RPMI7951 (cell line): ENCODE data around the gene HES5. TPM values are rescaled to one million over a fixed set of nuclear protein-coding genes. Genes with fewer than 3 reads are reported as not detected.
"Not testable (repeated sequence)": the region's sequence is repeated elsewhere in the genome, so short reads cannot be mapped to it uniquely, and the experiment has no call there.

Source experiments
- DNase-seq: peaks from one replicate; pipeline ENCODE4 v3.0.0-alpha.2; 2012; ENCODE audit warnings: low read depth
- total RNA-seq: library from RNA; depleted of rRNA; stranded (reverse); fragments of >200 nt; shearing (Covaris generic); gene quantifications from 2 replicates; pipeline ENCODE4 v1.2.3, GENCODE V29; 2014

Gene HES5
- total RNA-seq, 1 experiment from 2014 or later: not detected

GRCh38 chr1:2560299-2561073 lies 30.4 kb upstream of the HES5 start:
- no peak for DNase-seq

GRCh38 chr1:2559509-2560298 lies 29.6 kb upstream of the HES5 start:
- no peak for DNase-seq

GRCh38 chr1:2558861-2559260 lies 28.8 kb upstream of the HES5 start:
- no peak for DNase-seq

- DNase-seq: no peak
Measured at GRCh38 chr1:2558420-2558819, 28.4 kb upstream of the HES5 start.

DNA sequence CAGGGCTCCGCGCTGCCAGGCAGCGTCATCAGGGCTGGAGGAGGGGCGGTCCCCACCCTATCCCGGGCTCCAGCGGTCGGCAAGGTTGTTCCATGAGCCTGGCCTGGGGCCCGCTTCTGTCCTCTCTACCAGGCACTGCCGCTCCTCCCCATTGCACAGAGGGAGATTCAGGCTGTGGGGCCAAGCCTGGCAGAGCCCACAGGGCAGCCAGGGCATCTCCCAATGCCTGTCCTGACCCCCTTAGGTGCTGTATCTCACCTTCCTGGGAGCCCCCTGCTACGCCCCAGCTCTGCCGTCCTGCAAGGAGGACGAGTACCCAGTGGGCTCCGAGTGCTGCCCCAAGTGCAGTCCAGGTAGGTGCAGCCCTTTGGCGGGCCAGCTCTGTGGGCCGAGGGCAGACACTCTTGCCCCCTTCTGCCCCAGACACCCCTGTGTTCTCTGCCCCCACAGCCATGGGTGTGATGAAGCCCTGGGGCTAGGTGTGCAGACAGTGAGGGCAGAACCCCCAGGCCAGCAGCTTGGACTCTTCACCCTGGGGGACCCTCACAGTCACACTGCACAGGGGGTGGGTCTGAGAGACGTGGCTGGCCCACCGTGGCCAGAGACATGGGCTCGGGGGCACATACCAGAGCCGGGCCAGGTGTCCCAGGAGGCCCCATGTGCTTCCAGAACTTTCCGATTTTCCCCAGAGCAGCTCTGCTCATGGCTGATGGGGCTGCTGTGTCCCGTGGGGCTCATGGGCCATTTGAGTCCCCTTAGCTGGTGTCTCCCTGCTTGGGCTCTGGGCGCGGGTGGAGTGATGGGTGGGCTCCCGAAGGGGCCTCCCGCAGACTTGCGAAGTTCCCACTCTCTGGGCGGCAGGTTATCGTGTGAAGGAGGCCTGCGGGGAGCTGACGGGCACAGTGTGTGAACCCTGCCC lies 27.7 kb upstream of the HES5 start:
- DNase-seq: no peak

DNA sequence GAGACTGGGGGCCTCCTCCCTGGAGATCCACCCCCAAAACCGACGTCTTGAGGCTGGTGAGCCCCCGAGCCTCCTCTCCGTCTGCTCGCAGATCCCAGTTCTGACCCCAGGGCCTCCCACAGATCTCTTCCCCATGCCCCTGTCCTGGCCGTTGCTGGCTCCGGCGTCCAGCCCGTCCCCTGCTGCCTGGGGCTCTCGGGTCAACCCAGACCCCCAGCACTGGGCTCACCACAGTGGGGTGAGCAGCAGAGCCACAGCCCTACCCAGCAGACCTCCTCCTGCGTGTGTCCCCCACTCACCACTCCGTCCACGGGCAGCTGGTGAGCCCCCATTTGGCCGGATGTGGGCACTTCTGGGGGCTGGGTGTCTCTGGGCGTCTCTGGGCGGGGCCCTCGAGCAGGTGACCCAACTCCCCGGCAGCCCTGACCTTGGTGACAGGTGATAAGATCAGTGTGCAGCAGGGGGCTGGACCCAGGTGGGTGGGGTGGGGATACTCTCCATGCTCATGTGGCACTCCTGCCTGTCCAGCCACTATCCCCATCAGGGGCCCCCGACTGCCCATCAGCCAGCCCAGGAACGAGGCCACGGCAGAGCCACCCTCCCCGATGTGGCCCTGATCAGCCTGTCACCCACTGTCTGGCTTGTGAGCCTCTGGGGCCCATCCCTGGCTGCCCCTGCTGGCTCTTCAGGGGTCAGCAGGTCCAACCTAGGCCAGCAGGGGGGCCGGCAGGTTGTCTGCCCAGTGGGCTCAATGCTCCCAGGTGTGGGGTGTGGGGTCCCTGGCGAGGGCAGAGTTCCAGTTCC lies 26.8 kb upstream of the HES5 start:
- no peak for DNase-seq

- DNase-seq: peak; percentile 62
Measured at GRCh38 chr1:2556277-2556677, 26.2 kb upstream of the HES5 start, which contains the start of gene TNFRSF14. Gene TNFRSF14, plus strand, starts transcription at chr1:2556371. Its CDS starts 294 bp downstream, at chr1:2556665.

- peak; percentile 64 for DNase-seq
Measured at GRCh38 chr1:2555634-2556276, 25.7 kb upstream of the HES5 start.

DNA sequence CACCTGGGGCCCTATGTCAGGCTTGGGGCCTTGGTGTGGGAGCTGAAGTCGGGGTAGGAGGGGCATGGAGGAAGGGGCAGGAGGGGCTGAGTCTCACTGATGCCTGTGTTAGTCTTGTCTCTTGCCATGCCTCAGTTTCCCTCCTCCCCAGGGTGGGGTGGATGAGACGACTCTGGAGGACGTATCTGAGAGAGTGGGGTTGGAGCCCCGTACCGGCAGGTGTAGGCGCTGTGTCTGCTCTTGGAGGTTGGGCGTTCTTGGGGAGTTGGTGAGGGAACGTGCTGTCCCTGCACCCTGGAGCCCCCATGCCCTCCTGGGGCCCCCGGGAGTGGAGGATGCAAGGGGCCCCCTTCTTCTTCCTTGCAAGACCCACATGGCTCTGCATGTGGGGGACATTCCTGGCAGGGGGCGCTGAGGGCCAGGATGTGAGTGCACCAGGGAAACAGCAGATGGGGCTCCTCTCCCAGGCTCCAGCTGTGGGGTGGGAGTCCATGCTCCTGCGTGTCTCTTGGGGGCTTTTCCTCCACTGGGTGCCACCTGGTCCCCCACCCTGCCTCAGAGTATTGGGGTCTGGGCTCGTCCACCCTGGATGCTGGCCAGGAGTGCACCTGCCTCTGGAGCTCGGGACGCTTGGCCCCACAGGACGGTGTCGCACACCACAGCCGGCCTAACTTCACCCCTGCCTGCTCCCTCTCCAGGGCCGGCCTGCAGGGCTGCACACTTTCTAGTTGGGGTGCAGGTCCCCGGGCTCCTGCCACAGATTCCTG lies 24.7 kb upstream of the HES5 start:
- DNase-seq: peak; percentile 24

DNA sequence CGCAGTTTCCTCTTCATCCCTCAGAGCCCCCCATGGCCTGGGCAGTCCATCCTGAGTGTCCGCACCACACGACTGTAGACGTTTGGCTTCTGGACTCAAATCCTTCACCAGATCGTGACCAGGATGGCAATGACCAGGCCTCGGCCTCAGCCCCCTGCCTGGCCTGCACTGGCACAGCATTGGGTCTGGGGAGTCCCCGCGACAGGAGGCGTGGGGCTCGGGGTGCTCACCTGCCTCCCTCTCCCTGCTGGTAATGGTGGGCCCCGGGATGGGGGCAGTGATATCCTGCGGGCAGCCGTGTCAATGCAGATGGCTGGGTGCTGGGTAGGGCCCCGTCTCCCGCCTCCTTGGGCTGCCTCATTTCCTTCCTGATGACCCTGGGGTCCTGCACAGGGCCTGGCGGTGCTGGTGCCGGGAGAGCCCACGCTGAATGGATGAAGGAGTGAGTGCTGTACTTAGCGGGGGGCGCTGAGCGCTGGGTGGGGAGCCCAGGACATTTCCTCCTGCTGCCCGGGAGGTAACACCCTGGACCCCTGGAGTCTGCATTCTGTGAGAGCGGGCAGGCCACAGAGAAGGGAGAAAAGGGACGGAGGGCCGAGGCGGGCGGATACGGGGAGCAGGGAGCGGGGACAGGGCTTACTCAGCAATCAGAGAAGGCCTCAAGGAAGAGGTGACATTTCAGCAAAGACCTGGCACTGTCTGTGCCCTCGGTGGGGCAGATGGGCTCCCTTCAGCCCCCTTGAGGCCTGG lies 24.0 kb upstream of the HES5 start:
- DNase-seq: no peak

DNA sequence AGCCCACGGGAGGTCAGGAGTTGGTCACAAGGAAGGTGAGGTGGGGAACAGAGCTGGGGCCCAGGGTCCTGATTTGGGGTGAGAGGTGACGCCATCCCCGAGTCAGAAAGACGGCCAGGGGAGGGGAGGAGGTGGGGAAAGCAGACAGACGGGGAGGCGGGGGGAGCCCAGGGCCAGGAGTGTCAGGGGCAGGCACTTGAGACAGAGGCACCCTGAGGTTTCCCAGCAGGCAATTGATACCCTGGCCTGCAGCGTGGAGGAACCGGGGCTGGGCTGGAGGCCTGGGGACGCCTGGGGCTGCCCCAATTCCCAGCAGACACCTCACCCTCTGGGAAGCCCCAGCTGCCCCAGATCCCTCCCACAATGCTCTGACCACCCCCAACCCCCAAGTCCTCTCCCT lies 23.0 kb upstream of the HES5 start:
- DNase-seq: not testable (repeated sequence)

GRCh38 chr1:2552189-2552588 lies 22.1 kb upstream of the HES5 start:
- DNase-seq: no peak

- DNase-seq: not testable (repeated sequence)
Measured at GRCh38 chr1:2551544-2551943, 21.5 kb upstream of the HES5 start.

DNA sequence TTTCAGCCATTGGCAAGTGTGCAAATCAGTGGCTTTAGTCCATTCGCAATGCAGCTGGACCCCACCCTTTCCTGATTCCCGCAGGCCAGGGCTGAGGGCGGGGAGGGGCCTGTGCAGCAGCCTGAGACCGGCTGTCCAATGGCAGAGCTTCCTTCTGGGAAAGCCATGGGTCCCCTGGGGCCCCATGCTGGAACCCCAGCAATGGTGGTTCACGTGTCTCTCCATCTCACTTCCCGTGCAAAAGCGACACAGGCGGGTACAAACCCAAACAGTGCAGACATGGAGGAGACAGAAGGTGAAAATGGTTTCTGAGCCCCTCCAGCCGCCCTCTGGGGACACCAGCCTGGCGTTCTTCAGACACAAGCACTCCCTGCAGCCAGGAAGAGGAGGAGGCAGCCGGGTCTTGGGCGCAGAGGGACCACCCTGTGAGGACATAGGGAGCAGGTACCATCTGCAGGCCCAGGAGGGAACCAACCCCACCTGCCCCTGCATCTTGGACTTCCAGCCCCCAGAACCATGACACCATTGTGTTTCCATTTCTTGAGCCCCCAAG lies 20.3 kb upstream of the HES5 start:
- not testable (repeated sequence) for DNase-seq

GRCh38 chr1:2549367-2550029 lies 19.4 kb upstream of the HES5 start:
- DNase-seq: not testable (repeated sequence)

DNA sequence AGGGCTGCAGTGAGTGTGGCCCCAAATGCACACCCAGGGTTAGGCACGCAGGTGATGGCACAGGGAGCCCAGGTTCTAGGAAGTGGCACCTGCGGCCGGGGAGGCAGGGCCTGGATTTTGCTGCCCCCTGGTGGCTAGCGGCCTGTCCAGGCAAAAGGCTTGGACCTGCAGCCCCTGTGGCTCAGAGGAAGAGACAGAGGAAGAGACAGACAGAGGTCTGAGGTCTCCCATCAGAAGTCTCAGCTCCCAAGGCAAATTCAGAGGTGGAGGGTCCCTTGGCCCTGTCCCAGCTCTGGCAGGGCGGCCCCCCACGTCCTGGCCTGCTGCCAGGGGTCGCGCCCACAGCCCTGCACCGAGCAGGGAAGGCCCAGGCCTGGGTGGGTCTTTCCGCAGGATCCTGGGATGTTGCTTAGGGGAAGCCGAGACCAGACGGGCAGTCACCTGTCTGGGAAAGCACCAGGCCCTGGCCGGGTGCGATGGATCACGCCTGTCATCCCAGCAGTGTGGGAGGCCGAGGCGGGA lies 18.1 kb upstream of the HES5 start:
- peak; percentile 66 for DNase-seq

GRCh38 chr1:2547210-2548067 lies 17.4 kb upstream of the HES5 start:
- DNase-seq: no peak
